NB4 (cell line): ENCODE data around the gene TRIM2.

Experiments used
- CTCF ChIP-seq: IDR thresholded peaks from one replicate; pipeline ENCODE4 v1.5.1; 2012; ENCODE audit warnings: low read depth, low read length
- MAX ChIP-seq: IDR thresholded peaks from 2 replicates; pipeline ENCODE4 v1.6.1; 2011; ENCODE audit warnings: low read depth, low read length
- POLR2A ChIP-seq: IDR thresholded peaks from 2 replicates; pipeline ENCODE4 v1.6.1; 2011; ENCODE audit warnings: mild to moderate bottlenecking; ENCODE audit not compliant: insufficient read length; ENCODE audit errors: extremely low read depth

- TF ChIP-seq CTCF = no peak
- no peak for TF ChIP-seq POLR2A
- TF ChIP-seq MAX = no peak
These were observed 19.2 kb downstream of the TRIM2 start for GRCh38 chr4:153223427-153223801.
